T-cell (primary cell): ENCODE results near the gene NAA11. TPM values are rescaled to one million over a fixed set of nuclear protein-coding genes. Genes with fewer than 3 reads are reported as not detected.

Source experiments
- ATAC-seq, 4 experiments: fragments of 200-7000 bp in 3 of 4; fragments of 150-1000 bp in 1 of 4; cut with Tn5 transposase; replicated peaks in 1 of 4; 1 replicate in 3 of 4; 2 replicates in 1 of 4; pipeline ENCODE4 v1.10.0; 2021; ENCODE audit warnings: moderate library complexity in 3 of 4, mild to moderate bottlenecking in 2 of 4, moderate number of reproducible peaks in 1 of 4
- CTCF ChIA-PET, 2 donors: fragments of 300-600 bp; sonication (Branson Sonifier 250); formaldehyde crosslinking; loops; one replicate each; lab custom pipeline; 2022; ENCODE audit warnings: antibody characterized with exemption in 2 of 2; lab: Charles Lee
- POLR2A ChIA-PET, 2 donors: fragments of 300-600 bp; sonication (Branson Sonifier 250); formaldehyde crosslinking; loops; one replicate each; lab custom pipeline; 2022; ENCODE audit warnings: antibody characterized with exemption in 2 of 2; lab: Charles Lee
- DNase-seq, 35 experiments: peaks; one replicate each; pipeline versions ENCODE4 v3.0.0 to v3.0.0-alpha.2; 2013 to 2023
- H3K27ac ChIP-seq: one replicate; pipeline ENCODE4 v1.5.1; 2013; ENCODE audit warnings: low read length
- H3K27me3 ChIP-seq, 2 experiments: replicated peaks in 1 of 2; 1 replicate in 1 of 2; 2 replicates in 1 of 2; pipeline versions ENCODE4 v1.6.1 to v1.7.0; 2013; ENCODE audit warnings: low read length in 1 of 2, mixed read lengths in 1 of 2; ENCODE audit not compliant: control insufficient read depth in 2 of 2, insufficient read depth in 2 of 2; ENCODE audit errors: extremely low read depth in 1 of 2
- H3K36me3 ChIP-seq, 2 donors: 1 replicate in 1 of 2; 2 replicates in 1 of 2; pipeline versions ENCODE4 v1.6.1 to v1.7.0; 2013; ENCODE audit warnings: low read length in 1 of 2; ENCODE audit not compliant: control insufficient read depth in 2 of 2, insufficient read depth in 1 of 2; ENCODE audit errors: extremely low read depth in 1 of 2
- H3K4me1 ChIP-seq, 2 experiments: 1 replicate in 1 of 2; 2 replicates in 1 of 2; pipeline versions ENCODE4 v1.6.1 to v1.7.0; 2013; ENCODE audit warnings: low read length in 2 of 2, mixed read lengths in 1 of 2; ENCODE audit not compliant: insufficient read depth in 2 of 2, control insufficient read depth in 1 of 2; ENCODE audit errors: extremely low read depth in 1 of 2
- H3K4me3 ChIP-seq, 2 donors: 1 replicate in 1 of 2; 2 replicates in 1 of 2; pipeline versions ENCODE4 v1.5.1 to v1.7.0; 2013; ENCODE audit warnings: mild to moderate bottlenecking in 2 of 2, low read length in 1 of 2, moderate library complexity in 1 of 2; ENCODE audit not compliant: control insufficient read depth in 1 of 2; ENCODE audit errors: extremely low read depth in 1 of 2
- H3K9me3 ChIP-seq: 2 replicates; pipeline ENCODE4 v1.7.0; 2013
- H3K27ac Mint-ChIP-seq, 2 donors: one replicate each; pipeline ENCODE4 v1.8.0; 2020 to 2021; ENCODE audit warnings: mild to moderate bottlenecking in 2 of 2, mixed read lengths in 2 of 2
- H3K27me3 Mint-ChIP-seq, 2 donors: one replicate each; pipeline ENCODE4 v1.8.0; 2021 to 2022; ENCODE audit warnings: mixed read lengths in 2 of 2
- H3K36me3 Mint-ChIP-seq: one replicate; pipeline ENCODE4 v1.8.0; 2021; ENCODE audit warnings: mixed read lengths
- H3K4me1 Mint-ChIP-seq, 3 donors: one replicate each; pipeline ENCODE4 v1.8.0; 2020 to 2022; ENCODE audit warnings: mixed read lengths in 3 of 3, mild to moderate bottlenecking in 1 of 3
- H3K4me3 Mint-ChIP-seq, 3 donors: one replicate each; pipeline ENCODE4 v1.8.0; 2020 to 2022; ENCODE audit warnings: mild to moderate bottlenecking in 3 of 3, mixed read lengths in 3 of 3, moderate library complexity in 3 of 3
- H3K9me3 Mint-ChIP-seq, 3 donors: one replicate each; pipeline ENCODE4 v1.8.0; 2020 to 2022; ENCODE audit warnings: mixed read lengths in 3 of 3
- WGBS: methylation state at CpG from one replicate; pipeline ENCODE4 v1.1.5; 2013; ENCODE audit warnings: missing lambda C conversion rate; ENCODE audit not compliant: insufficient coverage; 5-methylcytosine and 5-hydroxymethylcytosine counted together
- total RNA-seq, 35 experiments: library from RNA in 6 of 35; stranded (reverse) in 6 of 35; fragments of 120-200 nt in 1 of 35; gene quantifications; one replicate each; pipeline versions ENCODE4 v1.2.1 to v1.2.4 and lab custom pipeline; 2013 to 2026

NAA11 gene
- total RNA-seq, 5 donors from 2014 or later (not counting 1 experiment from before 2014, with no cell fraction given), result not detected

DNA sequence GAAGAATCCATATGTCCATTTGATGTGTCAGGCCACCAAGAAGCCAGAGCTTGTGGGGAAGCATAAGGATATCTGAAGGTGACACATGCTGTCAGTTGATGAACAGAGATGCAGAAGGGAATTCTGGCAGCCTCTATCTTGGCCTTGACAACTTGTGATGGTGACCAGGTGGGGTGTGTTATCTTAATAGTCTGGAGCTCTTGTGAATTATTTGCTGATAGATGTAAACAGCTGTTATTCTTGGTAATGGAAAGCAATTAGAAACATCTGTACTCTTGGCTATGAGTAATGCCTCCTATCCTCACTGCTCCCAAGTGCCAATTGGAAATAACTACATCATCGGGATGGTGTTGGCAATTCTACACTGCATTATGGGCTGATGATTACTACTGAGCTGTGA is 51.9 kb downstream of the NAA11 start:
- Mint-ChIP-seq H3K4me3 (no peak overlapping the region), H3K27ac (no peak overlapping the region), H3K27me3 (no peaks in the 10 kb centered on the region), H3K4me1 (no peaks in the 10 kb centered on the region), H3K36me3 (no peaks in the 10 kb centered on the region), H3K9me3 (no peaks in the 10 kb centered on the region)
- H3K4me1 ChIP-seq, result no peaks in the 10 kb centered on the region
- DNase-seq (no peak), ATAC-seq (no peak)
- no peak overlapping the region for H3K27ac ChIP-seq
- no peaks in the 10 kb centered on the region for H3K36me3 ChIP-seq
- WGBS, result no CpG with 5 or more reads among the region's 1 CpG
- POLR2A ChIA-PET, result no interaction called here
- H3K9me3 ChIP-seq, result no peaks in the 10 kb centered on the region
- H3K4me3 ChIP-seq, result no peak overlapping the region
- H3K27me3 ChIP-seq, result no peaks in the 10 kb centered on the region
- CTCF ChIA-PET, result no interaction called here

DNA sequence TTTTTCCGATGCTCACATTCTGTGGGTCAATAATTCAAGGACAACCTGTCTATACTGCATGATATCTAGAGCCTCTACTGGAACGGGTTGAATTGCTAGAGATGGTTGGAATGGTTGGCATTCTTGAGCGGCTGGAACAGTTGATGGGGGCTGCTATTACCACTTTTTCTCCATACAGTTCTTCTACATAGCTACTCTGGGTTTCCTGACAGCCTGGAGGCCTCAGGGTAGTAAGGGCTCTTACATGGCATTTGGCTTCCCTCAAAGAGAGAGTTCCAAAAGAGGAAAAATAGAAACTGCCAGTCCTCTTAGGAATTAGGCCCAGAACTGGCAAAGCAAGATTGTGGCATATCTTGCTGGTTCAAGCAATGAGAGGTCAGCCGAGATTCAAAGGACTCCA is 53.1 kb downstream of the NAA11 start:
- no peak overlapping the region for H3K4me3 ChIP-seq
- H3K27me3 ChIP-seq, result no peaks in the 10 kb centered on the region
- no peaks in the 10 kb centered on the region for H3K4me1 Mint-ChIP-seq
- no peak for DNase-seq
- CTCF ChIA-PET, result no interaction called here
- no peak for ATAC-seq
- 100% methylated on average over 1 of the region's 4 CpGs for WGBS
- H3K4me3 Mint-ChIP-seq, result no peak overlapping the region
- no peaks in the 10 kb centered on the region for H3K36me3 ChIP-seq
- no peaks in the 10 kb centered on the region for H3K9me3 ChIP-seq
- no peak overlapping the region for H3K27ac Mint-ChIP-seq
- H3K27me3 Mint-ChIP-seq, result no peaks in the 10 kb centered on the region
- H3K27ac ChIP-seq, result no peak overlapping the region
- H3K4me1 ChIP-seq, result no peaks in the 10 kb centered on the region
- no peaks in the 10 kb centered on the region for H3K36me3 Mint-ChIP-seq
- POLR2A ChIA-PET, result no interaction called here
- H3K9me3 Mint-ChIP-seq, result no peaks in the 10 kb centered on the region

DNA sequence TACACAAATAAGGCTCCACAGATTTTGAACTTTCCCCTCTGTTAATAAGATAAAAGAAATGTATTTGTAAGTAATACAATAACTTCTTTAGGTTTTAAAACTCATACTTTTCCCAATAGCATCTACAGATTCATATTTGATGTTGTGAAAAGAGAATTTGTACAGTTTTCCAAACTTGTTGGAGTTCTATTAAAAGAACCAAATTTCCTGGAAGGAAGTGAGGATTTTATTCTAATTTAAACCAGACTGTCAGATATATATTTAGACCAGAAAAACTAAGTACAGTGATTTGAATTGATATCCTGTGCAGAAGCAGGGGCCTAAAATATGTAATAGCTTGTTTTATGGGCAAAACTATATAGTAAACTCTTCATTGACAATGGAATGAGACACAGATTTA is 53.7 kb downstream of the NAA11 start:
- Mint-ChIP-seq H3K36me3 (no peaks in the 10 kb centered on the region), H3K9me3 (no peaks in the 10 kb centered on the region), H3K27me3 (no peaks in the 10 kb centered on the region), H3K4me3 (no peak overlapping the region), H3K4me1 (no peaks in the 10 kb centered on the region), H3K27ac (no peak overlapping the region)
- Histone ChIP-seq H3K9me3 (no peaks in the 10 kb centered on the region), H3K36me3 (no peaks in the 10 kb centered on the region), H3K4me1 (no peaks in the 10 kb centered on the region), H3K27ac (no peak overlapping the region), H3K4me3 (no peak overlapping the region), H3K27me3 (no peaks in the 10 kb centered on the region)
- ChIA-PET POLR2A (no interaction called here), CTCF (no interaction called here)
- DNase-seq (no peak), ATAC-seq (no peak)

DNA sequence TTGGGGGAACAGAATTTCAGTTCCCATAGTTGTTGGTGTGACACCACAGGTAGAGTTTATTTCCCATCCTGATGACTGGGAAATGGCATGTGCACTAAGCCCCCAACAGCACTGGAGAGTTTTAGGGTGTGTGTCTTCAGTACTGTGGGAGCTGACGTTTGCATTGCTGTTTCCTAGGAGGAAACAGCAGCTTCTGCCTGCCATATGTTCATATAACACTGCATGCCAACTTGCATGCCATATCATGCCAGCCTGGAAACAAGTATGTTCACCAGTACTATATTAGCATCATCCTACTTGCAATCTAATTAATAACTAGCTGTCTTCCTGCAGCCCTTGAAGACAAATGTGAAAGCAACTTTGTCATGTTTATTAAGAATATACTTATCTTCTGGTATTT is 58.2 kb downstream of the NAA11 start:
- H3K27me3 Mint-ChIP-seq, result no peaks in the 10 kb centered on the region
- no peak overlapping the region for H3K27ac ChIP-seq
- H3K27me3 ChIP-seq, result no peaks in the 10 kb centered on the region
- H3K4me3 Mint-ChIP-seq, result no peak overlapping the region
- no peak overlapping the region for H3K4me3 ChIP-seq
- WGBS, result no CpG with 5 or more reads among the region's 1 CpG
- no peaks in the 10 kb centered on the region for H3K9me3 ChIP-seq
- no peaks in the 10 kb centered on the region for H3K4me1 Mint-ChIP-seq
- CTCF ChIA-PET, result no interaction called here
- POLR2A ChIA-PET, result no interaction called here
- no peaks in the 10 kb centered on the region for H3K36me3 Mint-ChIP-seq
- H3K4me1 ChIP-seq, result no peaks in the 10 kb centered on the region
- H3K36me3 ChIP-seq, result no peaks in the 10 kb centered on the region
- H3K27ac Mint-ChIP-seq, result no peak overlapping the region
- DNase-seq (no peak), ATAC-seq (no peak)
- H3K9me3 Mint-ChIP-seq, result no peaks in the 10 kb centered on the region

Other genes starting within 250 kb of the NAA11 start
- not detected for gene GK2, start 82.2 kb upstream of the NAA11 start, total RNA-seq